Measurements from ENCODE around the gene ARHGAP27.

DNA sequence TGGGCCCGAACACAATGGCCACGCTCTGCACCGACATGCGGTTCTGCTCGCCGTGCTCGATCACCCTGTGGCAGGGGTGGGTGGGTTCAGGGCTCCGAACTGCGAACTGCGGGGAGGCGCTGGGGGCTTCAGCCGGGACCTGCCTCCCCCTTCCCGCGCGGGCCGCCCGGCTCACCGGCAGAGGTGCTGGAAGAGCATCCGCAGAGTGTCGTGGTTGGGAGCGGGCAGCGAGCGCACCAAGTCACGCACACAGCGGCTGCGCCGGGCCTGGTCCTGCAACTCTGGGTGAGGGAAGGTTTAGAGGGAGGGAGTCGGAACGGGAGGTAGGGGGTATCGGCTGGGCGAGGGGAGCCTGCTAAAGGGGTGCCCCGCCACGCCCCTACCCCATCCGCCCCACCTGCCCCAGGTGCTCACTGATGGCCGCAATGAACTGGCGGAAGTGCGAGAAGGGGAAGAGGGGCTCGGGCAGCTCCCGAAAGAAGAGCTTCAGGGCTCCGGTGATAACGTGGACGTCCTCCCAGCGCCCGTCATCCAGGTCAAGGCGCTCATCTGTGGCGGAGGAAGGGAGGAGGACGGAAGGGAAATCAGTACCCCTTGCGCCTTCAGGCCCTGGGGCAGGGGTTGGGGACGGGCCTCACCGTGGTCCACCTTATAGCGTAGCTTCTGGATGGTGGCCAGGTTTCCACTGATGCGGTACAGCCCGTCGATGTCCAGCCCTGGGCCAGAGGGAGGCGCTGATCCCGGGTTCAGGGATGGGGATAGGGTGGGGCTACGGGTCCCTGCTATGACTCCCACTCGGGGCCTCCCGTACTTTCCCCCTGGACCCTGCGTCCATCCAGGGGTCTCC is 36.9 kb downstream of the ARHGAP27 start:
- TF ChIP-seq, protein P1, sequence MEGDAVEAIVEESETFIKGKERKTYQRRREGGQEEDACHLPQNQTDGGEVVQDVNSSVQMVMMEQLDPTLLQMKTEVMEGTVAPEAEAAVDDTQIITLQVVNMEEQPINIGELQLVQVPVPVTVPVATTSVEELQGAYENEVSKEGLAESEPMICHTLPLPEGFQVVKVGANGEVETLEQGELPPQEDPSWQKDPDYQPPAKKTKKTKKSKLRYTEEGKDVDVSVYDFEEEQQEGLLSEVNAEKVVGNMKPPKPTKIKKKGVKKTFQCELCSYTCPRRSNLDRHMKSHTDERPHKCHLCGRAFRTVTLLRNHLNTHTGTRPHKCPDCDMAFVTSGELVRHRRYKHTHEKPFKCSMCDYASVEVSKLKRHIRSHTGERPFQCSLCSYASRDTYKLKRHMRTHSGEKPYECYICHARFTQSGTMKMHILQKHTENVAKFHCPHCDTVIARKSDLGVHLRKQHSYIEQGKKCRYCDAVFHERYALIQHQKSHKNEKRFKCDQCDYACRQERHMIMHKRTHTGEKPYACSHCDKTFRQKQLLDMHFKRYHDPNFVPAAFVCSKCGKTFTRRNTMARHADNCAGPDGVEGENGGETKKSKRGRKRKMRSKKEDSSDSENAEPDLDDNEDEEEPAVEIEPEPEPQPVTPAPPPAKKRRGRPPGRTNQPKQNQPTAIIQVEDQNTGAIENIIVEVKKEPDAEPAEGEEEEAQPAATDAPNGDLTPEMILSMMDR (optimal IDR thresholded peaks at IDR 0.05 in 1 of 3, IDR thresholded peaks at IDR 0.05 in 1 of 3, conservative IDR thresholded peaks at IDR 0.05 in 1 of 3; ENCODE audit: extremely low read depth in 1 of 3, insufficient read depth in 2 of 3, low read length in 3 of 3) = no peak
- no peak for TF ChIP-seq EZH2 (IDR thresholded peaks at IDR 0.05; ENCODE audit: low read length)
